Activated CD4-positive, alpha-beta T cell treated with anti-CD3 and anti-CD28 coated beads, Interleukin-2, amount 10 ng/mL, durations not matched to agents 7 days and 5 days (primary cell): ENCODE data around the gene CNTNAP3. TPM values are rescaled to one million over a fixed set of nuclear protein-coding genes. Genes with fewer than 3 reads are reported as not detected.
"Not testable (repeated sequence)": the region's sequence is repeated elsewhere in the genome, so short reads cannot be mapped to it uniquely, and the experiment has no call there.

Experiments
- CTCF ChIA-PET: fragments of 350-600 bp; sonication (Branson Sonifier 250); formaldehyde crosslinking; loops from one replicate; lab custom pipeline; 2021; ENCODE audit warnings: antibody characterized with exemption; lab: Charles Lee
- POLR2A ChIA-PET: fragments of 350-600 bp; sonication (Branson Sonifier 250); formaldehyde crosslinking; loops from one replicate; lab custom pipeline; 2021; ENCODE audit warnings: antibody characterized with exemption; lab: Charles Lee
- DNase-seq: peaks from one replicate; pipeline ENCODE4 v3.0.0-alpha.2; 2020
- H3K27ac Mint-ChIP-seq: one replicate; pipeline ENCODE4 v1.8.0; 2021; ENCODE audit warnings: mild to moderate bottlenecking, moderate library complexity, mixed read lengths
- H3K27me3 Mint-ChIP-seq: one replicate; pipeline ENCODE4 v1.8.0; 2021; ENCODE audit warnings: mixed read lengths
- H3K36me3 Mint-ChIP-seq: one replicate; pipeline ENCODE4 v1.8.0; 2021; ENCODE audit warnings: low read depth, mixed read lengths
- H3K4me1 Mint-ChIP-seq: one replicate; pipeline ENCODE4 v1.8.0; 2021; ENCODE audit warnings: mixed read lengths
- H3K4me3 Mint-ChIP-seq: one replicate; pipeline ENCODE4 v1.8.0; 2021; ENCODE audit warnings: mild to moderate bottlenecking, moderate library complexity, mixed read lengths
- H3K9me3 Mint-ChIP-seq: one replicate; pipeline ENCODE4 v1.8.0; 2021; ENCODE audit warnings: mixed read lengths
- total RNA-seq, 2 experiments: library from RNA; stranded (reverse); gene quantifications; one replicate each; pipeline ENCODE4 v1.2.3, GENCODE V29; 2021

Gene CNTNAP3
- total RNA-seq, 2 experiments from 2014 or later: not detected

- H3K4me1 Mint-ChIP-seq, H3K36me3 Mint-ChIP-seq, H3K9me3 Mint-ChIP-seq, CTCF ChIA-PET, DNase-seq, H3K27ac Mint-ChIP-seq, H3K4me3 Mint-ChIP-seq, POLR2A ChIA-PET, H3K27me3 Mint-ChIP-seq: not testable (repeated sequence)
These were observed 246.2 kb downstream of the CNTNAP3 start for GRCh38 chr9:39041774-39042173.

- CTCF ChIA-PET, H3K27me3 Mint-ChIP-seq, DNase-seq, POLR2A ChIA-PET, H3K36me3 Mint-ChIP-seq, H3K27ac Mint-ChIP-seq, H3K4me3 Mint-ChIP-seq, H3K4me1 Mint-ChIP-seq, H3K9me3 Mint-ChIP-seq: not testable (repeated sequence)
These were observed 248.8 kb downstream of the CNTNAP3 start for GRCh38 chr9:39039148-39039547.

- H3K4me1 Mint-ChIP-seq, DNase-seq, H3K27ac Mint-ChIP-seq, POLR2A ChIA-PET, H3K27me3 Mint-ChIP-seq, H3K9me3 Mint-ChIP-seq, H3K36me3 Mint-ChIP-seq, H3K4me3 Mint-ChIP-seq, CTCF ChIA-PET: not testable (repeated sequence)
These were observed 249.7 kb downstream of the CNTNAP3 start for GRCh38 chr9:39038221-39038620.

- H3K9me3 Mint-ChIP-seq, H3K27me3 Mint-ChIP-seq, H3K36me3 Mint-ChIP-seq, POLR2A ChIA-PET, H3K4me1 Mint-ChIP-seq, CTCF ChIA-PET, H3K27ac Mint-ChIP-seq, DNase-seq, H3K4me3 Mint-ChIP-seq: not testable (repeated sequence)
These were observed 254.1 kb downstream of the CNTNAP3 start for GRCh38 chr9:39033849-39034248.

GRCh38 chr9:39030204-39031019 lies 257.6 kb downstream of the CNTNAP3 start:
- DNase-seq, H3K27me3 Mint-ChIP-seq, H3K4me1 Mint-ChIP-seq, H3K9me3 Mint-ChIP-seq, H3K4me3 Mint-ChIP-seq, CTCF ChIA-PET, H3K36me3 Mint-ChIP-seq, POLR2A ChIA-PET, H3K27ac Mint-ChIP-seq: not testable (repeated sequence)

- H3K36me3 Mint-ChIP-seq, DNase-seq, H3K4me3 Mint-ChIP-seq, H3K4me1 Mint-ChIP-seq, H3K27ac Mint-ChIP-seq, CTCF ChIA-PET, H3K9me3 Mint-ChIP-seq, POLR2A ChIA-PET, H3K27me3 Mint-ChIP-seq: not testable (repeated sequence)
These were observed 259.1 kb downstream of the CNTNAP3 start for GRCh38 chr9:39028855-39029254.

GRCh38 chr9:39028168-39028567 lies 259.8 kb downstream of the CNTNAP3 start:
- CTCF ChIA-PET, DNase-seq, H3K27ac Mint-ChIP-seq, POLR2A ChIA-PET, H3K4me1 Mint-ChIP-seq, H3K9me3 Mint-ChIP-seq, H3K4me3 Mint-ChIP-seq, H3K36me3 Mint-ChIP-seq, H3K27me3 Mint-ChIP-seq: not testable (repeated sequence)

GRCh38 chr9:39025911-39026588 lies 261.9 kb downstream of the CNTNAP3 start:
- DNase-seq, H3K4me1 Mint-ChIP-seq, CTCF ChIA-PET, H3K9me3 Mint-ChIP-seq, POLR2A ChIA-PET, H3K36me3 Mint-ChIP-seq, H3K27me3 Mint-ChIP-seq, H3K4me3 Mint-ChIP-seq, H3K27ac Mint-ChIP-seq: not testable (repeated sequence)

Other genes with a start within 250 kb of the CNTNAP3 start
- not detected for gene SPATA31A1, start 67.5 kb upstream of the CNTNAP3 start, total RNA-seq